Measurements from ENCODE around the gene SYK.

DNA sequence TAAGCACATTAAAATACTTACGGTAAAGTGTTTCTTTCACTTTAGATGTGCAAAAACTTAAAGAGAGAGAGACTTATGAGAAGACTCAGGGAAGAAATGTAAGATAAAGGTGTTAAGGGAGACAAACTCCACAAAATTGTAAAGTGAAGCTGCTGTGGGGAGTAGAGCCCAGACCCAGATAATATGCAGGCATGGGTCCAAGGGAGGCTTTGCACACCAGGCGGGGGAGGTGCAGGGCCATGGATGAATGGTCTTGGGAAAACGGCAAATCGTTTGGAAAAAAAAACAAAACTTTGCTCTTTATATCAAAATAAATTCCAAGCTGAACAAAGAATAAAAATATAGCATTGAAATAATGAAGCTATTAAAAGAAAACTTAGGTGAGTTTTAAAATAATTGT is 9.1 kb downstream of the SYK start:
- TF ChIP-seq CTCF (IDR thresholded peaks at IDR 0.05) (no peak), POLR2A (IDR thresholded peaks at IDR 0.05) (no peak)
